ENCODE measurements around the gene OR4N5. TPM values are rescaled to one million over a fixed set of nuclear protein-coding genes. Genes with fewer than 3 reads are reported as not detected.

Gene OR4N5
- total and polyA plus RNA-seq, 4 donors = not detected

- TF ChIP-seq ATF3 (IDR thresholded peaks at IDR 0.05) = no peak
Measured at GRCh38 chr14:20110438-20110837, 28.2 kb upstream of the OR4N5 start, which contains the start of gene OR4K17 (continued).

- Histone ChIP-seq H3K9me3 (ENCODE audit: control insufficient read depth in 4 of 4, low read length in 3 of 4) (no peaks in the 10 kb centered on the region), H3K36me3 (ENCODE audit: control insufficient read depth in 4 of 4, insufficient read depth in 3 of 4, low read depth in 1 of 4, low read length in 3 of 4) (no peaks in the 10 kb centered on the region), H3K4me3 (ENCODE audit: low read depth in 1 of 3, low read length in 3 of 3) (no peak overlapping the region), H3K4me1 (ENCODE audit: control insufficient read depth in 4 of 4, insufficient read depth in 4 of 4, low read length in 3 of 4) (no peaks in the 10 kb centered on the region), H3K9ac (ENCODE audit: low read depth in 1 of 2, low read length in 2 of 2) (no peak overlapping the region), H3K27me3 (ENCODE audit: control insufficient read depth in 4 of 4, insufficient read depth in 4 of 4, low read length in 3 of 4) (no peaks in the 10 kb centered on the region), H3K27ac (ENCODE audit: low read depth in 1 of 2, low read length in 2 of 2) (no peak overlapping the region)
- TF ChIP-seq YY1 (IDR thresholded peaks at IDR 0.05) (no peak), RXRA (IDR thresholded peaks at IDR 0.05) (no peak), RAD21 (IDR thresholded peaks at IDR 0.05) (no peak), HNF4A (conservative IDR thresholded peaks at IDR 0.05) (no peak), MAX (IDR thresholded peaks at IDR 0.05) (no peak), ATF3 (IDR thresholded peaks at IDR 0.05) (no peak), TAF1 (conservative IDR thresholded peaks at IDR 0.05) (no peak), FOXA1 (IDR thresholded peaks at IDR 0.05) (no peak), NR2F2 (IDR thresholded peaks at IDR 0.05) (no peak), CTCF (IDR thresholded peaks at IDR 0.05; ENCODE audit: low read depth, low read length, missing input control) (no peak), HNF4G (IDR thresholded peaks at IDR 0.05) (no peak), REST (IDR thresholded peaks at IDR 0.05) (no peak), ZBTB33 (IDR thresholded peaks at IDR 0.05) (no peak), SP1 (IDR thresholded peaks at IDR 0.05) (no peak), JUND (IDR thresholded peaks at IDR 0.05) (no peak), GABPA (IDR thresholded peaks at IDR 0.05 in 1 of 2, conservative IDR thresholded peaks at IDR 0.05 in 1 of 2) (no peak)
- DNase-seq (ENCODE audit: low spot score) = no peak
- 77% methylated on average over 3 of the region's 3 CpGs for WGBS
Measured at GRCh38 chr14:20112321-20112720, 26.3 kb upstream of the OR4N5 start.

Measured in liver (tissue), 9 donors.